ENCODE results near the gene ATP2B1.

- no peak for TF ChIP-seq CTCF (IDR thresholded peaks at IDR 0.05)
- TF ChIP-seq POLR2A (IDR thresholded peaks at IDR 0.05), result no peak
Measured at GRCh38 chr12:89657739-89658138, 50.9 kb downstream of the ATP2B1 start.
